H4 (cell line): ENCODE data around the gene MYADML2. TPM values are rescaled to one million over a fixed set of nuclear protein-coding genes. Genes with fewer than 3 reads are reported as not detected.
A peak's percentile ranks its signal among the peaks of the same experiment; 100 is the strongest.

Source experiments
- DNase-seq: peaks from one replicate; pipeline ENCODE4 v3.0.0-alpha.2; 2015; ENCODE audit warnings: low spot score
- total RNA-seq: library from RNA; depleted of rRNA; stranded (reverse); fragments of >200 nt; shearing (Covaris generic); gene quantifications from 2 replicates; pipeline ENCODE4 v1.2.3, GENCODE V29; 2014

Gene MYADML2
- total RNA-seq, 1 experiment from 2014 or later, result not detected

- no peak for DNase-seq
These were observed 6.2 kb downstream of the MYADML2 start for GRCh38 chr17:81940538-81941483.

GRCh38 chr17:81939881-81940385, 7.1 kb downstream of the MYADML2 start:
- no peak for DNase-seq

DNA sequence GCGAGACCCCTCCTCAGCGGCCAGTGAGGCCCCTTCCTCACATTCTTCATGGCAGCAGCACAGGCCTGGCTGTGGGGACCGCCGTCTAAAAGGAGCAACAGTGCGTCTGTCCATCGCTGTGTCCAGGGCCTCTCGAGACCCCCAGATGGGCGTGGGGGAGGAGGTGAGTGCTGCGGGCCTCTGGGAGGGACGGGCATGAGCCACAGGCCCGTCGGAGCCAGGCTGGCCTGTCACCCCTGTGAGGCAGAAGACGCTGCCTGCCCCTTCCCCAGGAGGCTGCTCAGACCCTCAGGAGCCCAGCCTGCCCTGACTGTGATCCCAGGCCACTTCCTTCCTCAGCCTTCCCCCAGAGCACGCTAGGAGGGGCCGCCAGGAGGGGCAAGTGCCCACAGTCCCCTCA, 7.8 kb downstream of the MYADML2 start:
- DNase-seq, result no peak

- no peak for DNase-seq
These were observed 11.3 kb downstream of the MYADML2 start for GRCh38 chr17:81935709-81936084.

DNA sequence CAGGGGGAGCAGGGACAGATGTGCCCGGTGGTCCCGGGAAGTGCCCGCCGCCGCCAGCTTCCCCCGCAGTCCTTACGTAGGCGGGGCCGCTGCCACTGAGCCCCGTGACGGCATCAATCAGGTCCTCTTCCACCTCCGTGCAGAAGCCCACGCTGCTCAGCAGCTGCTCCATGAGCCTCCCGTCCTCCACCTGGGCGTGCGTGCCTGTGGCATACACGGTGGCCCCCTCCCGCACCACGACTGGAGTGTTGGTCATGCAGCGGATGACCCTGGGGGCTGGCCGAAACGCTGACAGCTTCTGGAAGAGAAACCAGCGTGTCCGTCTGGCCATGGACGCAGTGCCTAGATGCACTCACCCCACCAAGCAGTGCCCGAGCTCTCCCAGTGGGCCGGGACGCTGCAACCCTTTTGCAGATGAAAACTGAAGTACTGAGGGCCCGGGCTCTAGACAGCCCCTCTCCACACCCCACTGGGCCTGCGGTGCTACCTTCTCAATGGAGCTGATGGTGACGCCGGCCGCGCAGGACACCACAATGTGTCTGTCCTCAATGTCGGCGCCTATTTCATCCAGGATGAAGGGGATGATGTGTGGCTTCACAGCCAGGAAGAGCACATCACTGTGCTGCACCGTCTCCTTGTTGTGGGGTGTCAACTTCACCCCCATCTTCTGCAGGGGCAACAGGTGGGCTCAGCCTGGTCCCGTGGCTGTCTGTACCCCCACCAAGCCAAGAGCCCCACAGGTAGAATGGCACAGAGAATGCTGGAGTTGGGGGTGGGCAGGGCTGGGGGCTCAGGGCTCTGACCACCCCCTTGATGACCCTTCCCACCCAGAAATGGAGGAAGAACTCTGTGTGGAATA, 12.0 kb downstream of the MYADML2 start:
- DNase-seq, result no peak

DNA sequence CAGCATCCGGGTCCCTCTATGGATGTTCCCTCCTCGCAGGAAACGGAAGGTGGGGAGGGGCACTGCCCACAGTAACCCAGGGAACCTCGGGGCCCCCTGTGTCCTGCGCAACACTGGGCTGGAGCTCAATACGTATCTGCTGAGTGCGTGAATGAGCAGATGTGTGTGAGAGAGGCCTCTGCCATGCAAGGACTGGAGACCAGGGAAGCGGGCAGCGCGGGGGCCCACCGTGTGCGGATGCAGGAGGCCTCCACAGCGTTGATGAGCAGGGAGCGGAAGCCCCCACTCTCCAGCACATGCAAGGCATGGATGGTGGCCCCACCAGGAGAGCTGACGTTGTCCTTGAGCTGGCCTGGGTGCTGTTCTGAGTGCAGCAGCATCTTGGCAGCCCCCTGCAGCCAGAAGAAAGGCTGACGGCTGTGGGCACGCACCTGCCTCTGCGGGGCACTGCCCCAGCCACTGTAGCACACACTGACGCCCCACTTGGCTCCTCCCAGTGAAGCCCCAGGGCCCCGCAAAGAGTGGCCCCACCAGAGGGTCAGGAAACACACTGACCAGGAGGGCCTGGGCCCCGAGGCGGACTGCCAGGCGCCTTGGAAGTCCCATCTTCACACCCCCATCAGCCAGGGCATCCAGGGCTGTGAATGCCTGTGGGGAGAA, 12.8 kb downstream of the MYADML2 start:
- DNase-seq, result no peak

- DNase-seq, result no peak
These were observed 13.8 kb downstream of the MYADML2 start for GRCh38 chr17:81933178-81933699.

GRCh38 chr17:81932333-81932983, 14.6 kb downstream of the MYADML2 start:
- no peak for DNase-seq

DNA sequence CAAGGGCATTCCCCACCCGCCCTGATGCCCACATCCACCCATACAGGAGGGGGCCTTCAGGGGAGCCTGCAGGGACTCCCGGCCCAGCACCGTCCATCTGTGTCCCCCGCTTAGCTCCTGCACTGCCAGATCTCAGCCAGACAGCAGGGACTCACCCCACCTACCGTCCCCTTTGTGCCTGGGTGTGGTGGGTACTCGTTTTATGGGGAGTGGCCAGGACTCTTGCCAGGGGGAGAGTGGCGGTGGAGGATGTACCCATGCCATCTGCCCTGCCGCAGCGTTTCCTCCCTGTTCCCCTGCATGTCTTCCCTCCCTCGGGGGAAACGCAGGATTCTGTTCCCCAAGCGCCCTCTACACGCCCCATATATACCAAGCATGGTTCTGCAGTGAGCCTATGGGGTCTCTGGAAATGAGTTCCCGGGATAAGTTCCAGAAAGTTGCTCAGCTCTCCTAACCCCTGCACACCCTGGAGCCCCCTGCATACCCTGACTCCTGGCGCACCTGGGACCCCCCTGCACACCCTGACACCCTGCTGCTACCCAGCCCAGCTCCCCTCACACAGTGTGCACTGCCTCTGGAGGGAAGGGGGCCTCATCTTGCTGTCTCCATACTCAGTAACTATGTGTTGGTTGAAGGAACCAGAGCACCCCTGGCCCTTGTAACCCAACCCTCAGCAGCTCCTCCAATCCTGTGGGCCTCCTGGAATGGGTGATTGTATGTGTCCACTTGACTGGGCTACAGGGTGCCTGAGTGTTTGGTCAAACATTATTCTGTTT, 15.3 kb downstream of the MYADML2 start:
- DNase-seq, result no peak

DNA sequence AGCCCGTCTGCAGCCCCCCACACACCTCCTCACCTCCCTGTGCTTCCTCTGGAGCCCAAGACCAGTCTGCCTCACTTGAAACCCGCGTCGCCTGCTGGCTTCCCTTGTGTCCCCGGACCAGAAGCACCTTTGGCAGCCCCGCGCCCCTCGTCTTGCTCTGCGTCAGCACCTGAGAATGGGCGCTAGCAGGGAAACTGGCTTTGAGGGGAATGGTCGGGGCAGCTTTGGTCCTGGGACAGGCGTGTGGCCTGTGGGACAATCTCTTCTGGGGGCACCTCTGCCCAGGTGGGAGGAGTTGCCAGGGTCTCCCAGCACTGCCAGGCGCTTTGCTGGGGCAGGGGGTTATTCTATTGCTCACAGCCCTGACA, 15.9 kb downstream of the MYADML2 start:
- no peak for DNase-seq

GRCh38 chr17:81930142-81931125, 16.6 kb downstream of the MYADML2 start:
- DNase-seq, result no peak

DNA sequence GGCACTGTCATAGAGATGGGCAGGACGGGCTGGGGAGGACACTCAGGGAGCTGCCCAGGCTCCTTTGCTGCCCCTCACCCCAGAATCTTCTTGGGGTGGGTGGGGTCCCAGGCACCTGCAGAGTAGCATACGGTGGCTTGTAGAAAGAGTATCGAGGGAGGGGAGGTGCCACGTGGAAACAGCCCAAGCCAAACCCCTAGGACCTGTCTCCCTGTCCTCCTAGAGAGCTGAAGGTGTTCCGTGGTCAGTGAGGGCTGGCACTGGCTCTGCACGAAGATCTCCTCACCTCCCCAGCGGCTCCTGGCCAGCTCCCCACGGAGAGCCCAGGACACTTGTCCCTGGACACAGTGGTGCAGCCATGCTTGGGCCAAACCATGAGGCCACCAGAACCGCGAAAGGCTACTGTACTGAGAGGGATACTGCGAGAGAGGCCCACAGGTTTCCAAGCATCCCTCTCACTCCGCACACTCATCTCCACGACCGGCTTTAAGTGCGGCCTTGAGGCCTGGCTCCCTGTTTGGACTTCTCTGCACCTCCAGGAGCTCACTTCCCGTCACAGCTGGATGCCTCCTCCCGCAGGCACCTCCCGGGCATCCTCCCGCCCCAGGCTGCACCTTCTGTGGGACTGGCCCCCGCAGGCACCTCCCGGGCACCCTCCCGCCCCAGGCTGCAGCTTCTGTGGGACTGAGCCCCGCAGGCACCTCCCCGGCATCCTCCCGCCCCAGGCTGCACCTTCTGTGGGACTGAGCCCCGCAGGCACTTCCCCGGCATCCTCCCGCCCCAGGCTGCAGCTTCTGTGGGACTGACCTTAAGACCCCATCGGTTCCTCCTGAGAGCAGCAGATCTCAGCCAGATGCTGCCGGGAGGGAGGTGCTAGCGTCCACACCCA, 17.5 kb downstream of the MYADML2 start:
- no peak for DNase-seq

DNA sequence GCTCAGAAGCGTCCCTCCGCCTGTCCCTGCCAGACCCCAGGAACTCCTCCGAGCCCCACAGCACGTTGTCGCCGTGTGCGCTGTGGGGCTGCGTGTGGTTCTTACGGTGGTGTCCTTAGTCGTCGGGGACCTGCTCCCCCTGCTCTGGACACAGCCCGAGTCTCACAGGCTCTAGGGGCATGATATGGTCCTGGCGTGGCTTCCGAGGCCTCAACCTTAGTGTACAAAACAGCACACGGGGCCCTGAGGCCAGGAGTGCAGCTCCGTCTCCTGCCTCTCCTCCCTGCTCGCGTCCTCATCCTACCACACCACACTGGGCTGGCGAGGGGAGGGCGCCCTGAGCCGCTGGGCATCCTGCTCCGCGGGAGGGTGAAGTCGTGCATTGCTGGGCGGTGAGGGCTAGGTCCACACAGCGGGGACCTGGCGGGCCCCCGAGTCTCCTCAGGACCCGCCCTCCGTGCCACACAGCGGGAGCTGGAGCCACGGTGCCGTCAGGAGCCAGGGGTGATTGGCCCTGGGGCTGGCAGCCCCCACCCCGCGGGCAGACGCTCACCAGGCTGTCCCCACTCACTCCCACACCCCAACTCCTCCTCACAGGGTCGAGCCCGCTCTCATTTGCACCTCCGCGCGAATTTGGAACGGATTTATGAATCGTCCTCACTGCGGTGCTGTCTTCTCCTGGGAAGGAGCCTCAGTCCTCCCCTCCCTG, 18.3 kb downstream of the MYADML2 start:
- DNase-seq, result no peak

- peak; percentile 91 for DNase-seq
These were observed 19.1 kb downstream of the MYADML2 start, which contains the start of gene MAFG for GRCh38 chr17:81927653-81928543. TSS of gene MAFG (minus strand) at chr17:81927735. CDS start at chr17:81923185, 4,550 bp downstream.

GRCh38 chr17:81927152-81927652, 19.8 kb downstream of the MYADML2 start:
- DNase-seq, result no peak
